Skeletal muscle satellite cell (primary cell): ENCODE results near the gene NEU1. TPM values are rescaled to one million over a fixed set of nuclear protein-coding genes. Genes with fewer than 3 reads are reported as not detected.
A peak's percentile ranks its signal among the peaks of the same experiment; 100 is the strongest.
"Not testable (repeated sequence)": the region's sequence is repeated elsewhere in the genome, so short reads cannot be mapped to it uniquely, and the experiment has no call there.

Experiments used
- H3K27me3 ChIP-seq: 2 replicates; pipeline ENCODE4 v1.7.0; 2013; ENCODE audit warnings: low read length; ENCODE audit not compliant: control insufficient read depth, insufficient read depth
- H3K36me3 ChIP-seq: 2 replicates; pipeline ENCODE4 v1.7.0; 2013; ENCODE audit warnings: mild to moderate bottlenecking, control low read depth, low read length; ENCODE audit not compliant: insufficient read depth
- H3K4me1 ChIP-seq: 2 replicates; pipeline ENCODE4 v1.7.0; 2013; ENCODE audit warnings: low read length; ENCODE audit not compliant: control insufficient read depth, insufficient read depth
- H3K4me2 ChIP-seq: 2 replicates; pipeline ENCODE4 v1.7.0; 2013; ENCODE audit warnings: mild to moderate bottlenecking, low read length
- H3K4me3 ChIP-seq: 2 replicates; pipeline ENCODE4 v1.7.0; 2013; ENCODE audit warnings: low read length
- H3K9ac ChIP-seq: 2 replicates; pipeline ENCODE4 v1.7.0; 2013; ENCODE audit warnings: mild to moderate bottlenecking, low read depth, low read length, moderate library complexity
- H3K9me3 ChIP-seq: replicated peaks from 2 replicates; pipeline ENCODE4 v1.7.0; 2013; ENCODE audit warnings: mild to moderate bottlenecking, control low read depth, low read length
- total RNA-seq: library from RNA; depleted of rRNA; stranded (reverse); fragments of >200 nt; gene quantifications from 2 replicates; pipeline ENCODE4 v1.2.3, GENCODE V29; 2012; rRNA removed

Gene NEU1
- total RNA-seq, result 37.8 and 58.8 TPM in 2 replicates

DNA sequence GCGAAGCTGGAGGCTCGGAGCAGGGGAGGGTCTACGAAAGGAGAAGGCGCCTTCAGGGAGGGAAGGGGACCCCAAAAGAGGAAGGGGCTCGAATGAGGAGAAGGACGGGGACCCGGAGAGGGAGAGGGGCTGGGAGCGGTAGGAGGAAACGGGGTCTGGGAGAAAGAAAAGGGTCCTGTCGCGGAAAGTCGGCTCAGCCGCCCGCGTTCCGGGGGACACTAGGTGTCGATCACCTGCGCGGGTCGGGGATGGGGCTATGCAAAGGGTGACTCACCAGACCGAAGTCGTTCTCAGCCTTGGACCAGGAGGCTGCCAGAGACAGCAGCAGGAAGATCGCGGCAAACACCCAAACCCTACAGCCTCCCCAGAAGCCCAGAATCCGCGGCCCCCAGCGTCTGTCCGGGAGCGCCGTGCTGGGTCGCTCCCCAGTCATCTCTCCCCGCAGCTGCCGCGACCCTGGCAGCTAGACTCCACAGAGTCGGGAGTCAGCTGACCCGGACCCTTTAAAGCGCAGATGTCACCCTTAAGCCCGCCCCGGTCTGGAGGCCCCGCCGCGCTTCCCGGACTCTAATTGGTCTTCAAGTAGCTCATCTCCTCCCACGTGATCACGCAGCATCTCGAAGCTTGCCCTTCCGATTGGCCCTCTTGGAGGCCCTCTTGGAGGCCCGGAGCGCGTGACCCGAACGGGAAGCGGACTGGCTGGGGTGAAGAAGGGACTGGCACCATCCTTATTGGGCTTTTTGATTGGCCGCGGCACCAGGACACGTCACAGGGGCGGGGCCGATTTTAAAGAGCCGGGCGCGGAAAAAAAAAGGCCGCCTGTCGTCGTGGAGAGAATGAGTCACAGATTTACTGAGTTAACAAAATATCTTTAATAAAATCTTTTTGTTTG is at the start of gene NEU1:
Gene NEU1, minus strand, starts transcription at position 478 of the 892 bp plus-strand sequence. Its CDS starts 45 bp downstream, at position 433.
- Histone ChIP-seq H3K4me3 (peak within 1 kb of the TSS; percentile 79), H3K9me3 (no peaks in the 10 kb centered on the region), H3K9ac (peak within 1 kb of the TSS; percentile 78), H3K36me3 (peaks cover 13% of the 10 kb centered on the region), H3K4me1 (peaks cover 18% of the 10 kb centered on the region), H3K4me2 (peak within 1 kb of the TSS; percentile 97), H3K27me3 (no peaks in the 10 kb centered on the region)

DNA sequence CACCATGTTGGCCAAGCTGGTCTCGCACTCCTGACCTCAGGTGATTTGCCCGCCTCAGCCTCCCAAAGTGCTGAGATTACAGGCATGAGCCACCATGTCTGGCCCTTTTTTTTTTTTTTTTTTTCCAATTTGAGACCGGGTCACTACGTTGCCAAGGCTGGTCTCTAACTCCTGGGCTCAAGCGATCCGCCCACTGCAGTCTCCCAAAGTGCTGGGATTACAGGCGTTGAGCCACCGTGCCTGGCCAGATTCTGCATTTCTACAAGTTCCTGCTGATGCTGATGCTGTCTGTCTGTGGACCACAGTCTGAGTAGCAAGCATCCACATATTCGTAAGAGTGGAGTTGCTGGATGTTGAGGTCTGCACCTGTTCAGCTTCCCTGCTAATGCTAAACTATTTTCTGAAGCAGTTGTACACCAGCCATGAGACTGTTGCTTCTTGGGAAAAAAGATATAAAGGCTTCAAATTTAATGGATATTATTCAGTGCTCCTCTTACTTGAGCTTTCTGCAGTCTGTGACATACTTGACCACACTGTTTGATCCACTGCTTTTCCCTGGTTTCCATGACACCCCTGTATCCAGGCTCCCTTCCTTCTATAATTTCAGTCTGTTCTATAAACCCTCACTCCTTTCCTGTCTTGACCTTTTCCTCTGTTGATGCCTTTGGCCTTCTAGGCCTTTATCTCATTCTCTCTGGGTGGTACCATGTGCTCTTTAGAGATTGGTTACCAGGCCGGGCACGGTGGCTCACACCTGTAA is 49.4 kb upstream of the NEU1 start:
- Histone ChIP-seq H3K27me3 (no peaks in the 10 kb centered on the region), H3K4me2 (no peak overlapping the region), H3K36me3 (no peaks in the 10 kb centered on the region), H3K9me3 (no peaks in the 10 kb centered on the region), H3K9ac (no peak overlapping the region), H3K4me3 (no peak overlapping the region), H3K4me1 (peaks cover 35% of the 10 kb centered on the region)

DNA sequence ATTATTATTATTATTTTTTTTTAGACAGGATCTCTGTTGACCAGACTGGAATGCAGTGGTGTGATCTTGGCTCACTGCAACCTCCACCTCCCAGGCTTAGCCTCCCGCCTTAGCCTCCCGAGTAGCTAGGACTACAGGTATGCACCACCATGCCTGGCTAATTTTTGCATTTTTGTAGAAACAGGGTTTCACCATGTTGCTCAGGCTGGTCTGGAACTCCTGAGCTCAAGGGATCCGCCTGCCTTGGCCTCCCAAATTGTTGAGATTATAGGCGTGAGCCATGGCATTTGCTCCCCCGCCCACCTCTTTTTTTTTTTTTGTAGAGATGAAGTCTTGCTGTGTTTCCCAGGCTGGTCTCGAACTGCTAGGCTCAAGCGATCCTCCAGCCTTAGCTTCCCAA is 46.7 kb upstream of the NEU1 start:
- not testable (repeated sequence) for H3K4me3 ChIP-seq, H3K27me3 ChIP-seq, H3K4me2 ChIP-seq, H3K36me3 ChIP-seq, H3K9me3 ChIP-seq, H3K9ac ChIP-seq
- H3K4me1 ChIP-seq, result peaks cover 35% of the 10 kb centered on the region

DNA sequence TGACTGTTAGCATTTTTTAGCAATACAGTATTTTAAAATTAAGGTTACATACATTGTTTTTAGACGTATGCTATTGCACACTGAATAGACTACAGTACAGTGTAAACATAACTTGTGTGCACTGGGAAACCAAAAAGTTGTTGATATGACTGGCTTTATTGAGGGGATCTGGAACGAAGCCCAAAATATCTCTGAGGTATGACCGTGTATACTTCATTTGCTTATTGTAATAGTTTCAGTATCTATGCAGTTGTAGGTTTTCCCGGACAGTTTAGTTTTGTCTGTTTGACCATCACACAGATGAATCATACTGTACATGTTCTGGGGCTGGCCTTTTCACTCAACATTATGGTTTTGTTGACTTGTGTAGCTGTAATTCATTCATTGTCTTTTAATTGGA is 46.2 kb upstream of the NEU1 start:
- peaks cover 5% of the 10 kb centered on the region for H3K27me3 ChIP-seq
- peaks cover 35% of the 10 kb centered on the region for H3K4me1 ChIP-seq
- H3K4me2 ChIP-seq, result no peak overlapping the region
- H3K9me3 ChIP-seq, result no peaks in the 10 kb centered on the region
- no peaks in the 10 kb centered on the region for H3K36me3 ChIP-seq
- H3K9ac ChIP-seq, result no peak overlapping the region
- no peak overlapping the region for H3K4me3 ChIP-seq

DNA sequence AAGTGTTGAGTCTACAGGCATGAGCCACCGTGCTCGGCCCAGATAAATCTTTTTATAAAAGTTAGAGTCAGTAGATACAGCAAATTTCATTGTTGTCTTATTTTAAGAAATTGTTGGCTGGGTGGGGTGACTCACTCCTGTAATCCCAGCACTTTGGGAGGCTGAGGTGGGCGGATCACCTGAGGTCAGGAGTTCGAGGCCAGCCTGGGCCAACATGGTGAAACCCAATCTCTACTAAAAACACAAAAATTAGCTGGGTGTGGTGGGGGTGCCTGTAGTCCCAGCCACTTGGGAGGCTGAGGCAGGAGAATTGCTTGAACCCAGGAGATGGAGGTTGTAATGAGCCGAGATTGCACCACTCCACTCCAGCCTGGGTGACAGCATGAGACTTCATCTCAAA is 45.6 kb upstream of the NEU1 start:
- H3K9ac ChIP-seq, H3K4me2 ChIP-seq, H3K9me3 ChIP-seq, H3K27me3 ChIP-seq, H3K36me3 ChIP-seq, H3K4me3 ChIP-seq: not testable (repeated sequence)
- H3K4me1 ChIP-seq, result peaks cover 35% of the 10 kb centered on the region

DNA sequence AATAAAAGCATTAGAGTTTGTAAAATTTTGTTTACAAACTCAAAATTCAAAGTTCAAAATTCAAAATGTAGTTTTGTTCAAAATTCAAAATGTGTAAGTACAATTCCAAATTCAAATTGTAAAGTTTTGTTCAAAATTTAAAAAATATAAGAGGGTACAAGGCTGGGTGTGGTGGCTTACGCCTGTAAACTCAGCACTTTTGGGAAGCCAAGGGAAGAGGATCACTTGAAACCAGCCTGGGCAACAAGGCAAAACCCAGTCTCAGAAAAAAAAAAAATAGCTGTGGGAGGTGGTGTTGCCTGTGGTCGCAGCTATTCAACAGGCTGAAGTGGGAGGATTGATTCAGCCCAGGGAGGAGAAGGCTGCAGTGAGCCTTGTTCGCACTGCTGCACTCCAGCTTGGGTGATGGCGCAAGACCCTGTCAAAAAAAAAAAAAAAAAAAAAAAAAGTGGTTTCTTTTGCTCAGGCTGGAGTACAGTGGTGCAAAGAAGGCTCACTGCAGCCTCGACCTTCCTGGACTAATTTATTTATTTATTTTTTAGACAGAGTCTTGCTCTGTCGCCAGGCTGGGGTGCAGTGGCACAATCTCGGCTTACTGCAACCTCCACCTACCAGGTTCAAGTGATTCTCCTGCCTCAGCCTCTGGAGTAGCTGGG is 44.7 kb upstream of the NEU1 start:
- H3K9me3 ChIP-seq, result no peaks in the 10 kb centered on the region
- H3K4me3 ChIP-seq, result no peak overlapping the region
- H3K27me3 ChIP-seq, result peaks cover 5% of the 10 kb centered on the region
- H3K9ac ChIP-seq, result no peak overlapping the region
- H3K36me3 ChIP-seq, result no peaks in the 10 kb centered on the region
- H3K4me1 ChIP-seq, result peaks cover 42% of the 10 kb centered on the region
- H3K4me2 ChIP-seq, result no peak overlapping the region

DNA sequence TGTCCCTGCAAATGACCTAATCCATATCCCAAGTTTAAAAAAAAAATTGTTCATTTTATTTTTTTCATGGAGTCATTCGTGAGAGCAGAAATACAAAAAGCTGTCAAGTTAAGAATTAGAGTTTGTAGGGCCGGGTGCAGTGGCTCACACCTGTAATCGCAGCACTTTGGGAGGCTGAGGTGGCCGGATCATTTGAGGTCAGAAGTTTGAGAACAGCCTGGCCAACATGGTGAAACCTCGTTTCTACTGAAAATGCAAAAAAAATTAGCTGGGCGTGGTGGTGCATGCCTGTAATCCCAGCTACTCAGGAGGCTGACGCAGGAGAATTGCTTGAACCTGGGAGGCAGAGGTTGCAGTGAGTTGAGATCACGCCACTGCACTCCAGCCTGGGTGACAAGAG is 44.1 kb upstream of the NEU1 start:
- not testable (repeated sequence) for H3K4me3 ChIP-seq, H3K27me3 ChIP-seq, H3K36me3 ChIP-seq, H3K9me3 ChIP-seq, H3K4me2 ChIP-seq, H3K9ac ChIP-seq
- H3K4me1 ChIP-seq, result peaks cover 38% of the 10 kb centered on the region

DNA sequence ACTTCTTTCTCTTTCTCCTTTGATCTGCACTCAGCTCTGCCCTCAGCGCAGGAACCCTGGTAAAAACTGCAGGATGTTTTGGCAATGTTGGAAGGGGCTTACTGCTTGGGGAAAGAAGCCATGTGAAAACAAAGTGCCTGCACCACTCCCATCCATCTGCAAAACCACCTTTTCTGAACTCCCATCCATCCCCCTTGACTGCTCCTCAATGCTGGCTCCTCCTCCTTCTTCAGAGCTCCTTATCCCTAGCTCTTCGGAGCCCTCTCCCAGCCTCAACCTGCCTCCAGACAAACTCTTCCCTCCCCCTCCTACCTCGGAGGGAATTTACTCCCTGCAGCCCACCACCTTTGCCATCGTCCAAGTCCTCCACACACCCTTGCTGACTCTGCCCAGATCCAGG is 43.5 kb upstream of the NEU1 start:
- Histone ChIP-seq H3K27me3 (peaks cover 5% of the 10 kb centered on the region), H3K36me3 (no peaks in the 10 kb centered on the region), H3K4me1 (peaks cover 38% of the 10 kb centered on the region), H3K4me2 (no peak overlapping the region), H3K9ac (no peak overlapping the region), H3K9me3 (no peaks in the 10 kb centered on the region), H3K4me3 (no peak overlapping the region)

DNA sequence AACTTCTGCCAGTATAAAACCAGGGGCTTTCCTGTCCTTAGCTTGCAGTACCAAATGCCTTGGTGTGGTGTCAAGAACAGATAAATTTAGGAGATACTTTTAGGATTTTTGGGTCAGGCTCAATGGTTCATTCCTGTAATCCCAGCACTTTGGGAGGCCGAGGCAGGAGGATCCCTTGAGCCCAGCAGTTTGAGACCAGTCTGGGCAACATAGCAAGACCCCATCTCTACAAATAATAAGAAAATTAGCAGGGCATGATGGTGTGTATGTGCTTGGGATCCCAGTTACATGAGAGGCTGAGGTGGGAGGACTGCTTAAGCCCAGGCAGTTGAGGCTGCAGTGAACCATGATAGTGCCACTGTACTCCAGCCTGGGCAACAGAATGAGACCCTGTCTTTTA is 42.4 kb upstream of the NEU1 start:
- Histone ChIP-seq H3K4me3 (no peak overlapping the region), H3K9ac (no peak overlapping the region), H3K9me3 (no peaks in the 10 kb centered on the region), H3K4me2 (no peak overlapping the region), H3K4me1 (peaks cover 35% of the 10 kb centered on the region), H3K36me3 (no peaks in the 10 kb centered on the region), H3K27me3 (peaks cover 5% of the 10 kb centered on the region)

DNA sequence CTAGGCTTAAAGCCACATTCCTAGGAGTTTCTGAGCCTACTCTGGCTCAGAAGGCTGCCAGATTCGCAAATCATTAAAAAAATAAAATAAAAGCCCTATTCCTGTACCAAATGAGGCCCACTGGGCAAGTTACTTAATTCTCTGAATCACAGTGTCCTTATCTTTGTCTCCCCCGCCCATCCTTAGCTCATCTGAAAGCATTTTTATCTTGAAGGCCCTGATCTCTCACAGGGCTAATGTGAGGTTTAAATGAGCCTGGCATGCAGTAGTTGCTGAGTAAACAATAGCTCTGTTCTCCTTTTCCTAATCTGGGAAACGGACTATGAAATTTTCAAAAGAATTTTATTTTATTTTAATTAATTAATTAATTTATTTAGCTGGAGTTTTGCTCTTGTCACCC is 41.3 kb upstream of the NEU1 start:
- Histone ChIP-seq H3K36me3 (no peaks in the 10 kb centered on the region), H3K9ac (no peak overlapping the region), H3K4me1 (peaks cover 25% of the 10 kb centered on the region), H3K4me2 (no peak overlapping the region), H3K9me3 (no peaks in the 10 kb centered on the region), H3K27me3 (peaks cover 5% of the 10 kb centered on the region), H3K4me3 (no peak overlapping the region)

DNA sequence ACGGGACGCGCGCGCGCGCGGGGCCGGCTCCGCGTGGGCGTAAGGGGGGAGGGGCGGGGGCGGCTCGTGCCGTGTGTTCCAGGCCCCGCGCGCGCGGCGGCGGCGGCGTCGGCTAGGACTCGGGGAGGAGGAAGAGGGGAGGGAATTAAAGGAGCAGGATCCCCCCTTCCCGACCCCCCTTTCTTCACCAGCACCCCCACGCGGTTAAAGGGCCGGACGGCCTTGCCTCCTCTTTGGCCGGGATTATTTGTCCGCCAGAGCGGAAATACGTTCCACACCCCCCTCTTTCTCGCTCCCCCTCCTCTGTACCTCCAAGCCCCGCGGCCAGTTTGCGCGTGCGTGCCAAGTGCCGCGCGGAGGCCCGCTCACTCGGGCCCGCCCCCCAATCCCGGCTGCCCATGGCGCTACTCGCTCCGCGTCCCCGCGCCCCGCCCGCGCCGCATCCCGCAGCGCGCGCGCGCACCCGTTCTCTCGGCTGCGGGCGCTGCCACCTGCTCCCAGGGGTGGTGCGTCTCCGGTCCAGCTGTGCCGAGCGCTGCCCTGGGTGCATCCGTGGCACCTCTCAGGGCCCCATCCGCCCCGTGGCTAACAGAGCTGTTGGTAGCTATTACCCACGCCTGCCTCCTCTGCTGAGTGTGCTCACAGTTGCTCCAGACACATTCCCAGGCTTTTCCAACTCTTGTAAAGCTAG is 39.5 kb upstream of the NEU1 start, which contains the start of gene ZBTB12:
Gene ZBTB12, minus strand, starts transcription at position 134 of the 691 bp plus-strand sequence. CDS start 781 bp downstream, outside the sequence.
- Histone ChIP-seq H3K9ac (peak within 1 kb of the TSS; percentile 74), H3K4me3 (peak within 1 kb of the TSS; percentile 77), H3K36me3 (no peaks in the 10 kb centered on the region), H3K4me2 (peak within 1 kb of the TSS; percentile 90), H3K9me3 (no peaks in the 10 kb centered on the region), H3K4me1 (peaks cover 19% of the 10 kb centered on the region), H3K27me3 (peaks cover 5% of the 10 kb centered on the region)
